K562 (cell line): ENCODE measurements around the gene RRAGD. TPM values are rescaled to one million over a fixed set of nuclear protein-coding genes. Genes with fewer than 3 reads are reported as not detected.

Source experiments
- ATF3 ChIP-seq, 2 experiments: fragments of 450-650 bp in 1 of 2; sonication (generic) in 1 of 2; formaldehyde crosslinking in 1 of 2; IDR thresholded peaks in 1 of 2; conservative IDR thresholded peaks in 1 of 2; 2 replicates each; pipeline versions ENCODE4 v1.6.1 to v1.8.1; 2016 to 2023; ENCODE audit warnings: mild to moderate bottlenecking in 2 of 2, moderate library complexity in 2 of 2, inconsistent platforms in 1 of 2, missing genetic modification reagents in 1 of 2
- FOXJ2 ChIP-seq: fragments of 200-800 bp; sonication (Bioruptor generic); IDR thresholded peaks from 2 replicates; pipeline ENCODE4 v1.6.1; 2016; ENCODE audit warnings: missing genetic modification characterization, missing compliant biosample characterization
- MTA2 ChIP-seq: fragments of 450-650 bp; IDR thresholded peaks from 2 replicates; pipeline ENCODE4 v1.6.1; 2016; ENCODE audit warnings: low read depth
- PCBP1 ChIP-seq: fragments of 200-400 bp; formaldehyde crosslinking; IDR thresholded peaks from 2 replicates; pipeline ENCODE4 v1.6.1; 2018; ENCODE audit warnings: mild to moderate bottlenecking, low read depth, low read length; ENCODE audit not compliant: poor library complexity, severe bottlenecking
- RBFOX2 ChIP-seq: fragments of 200-400 bp; formaldehyde crosslinking; IDR thresholded peaks from 2 replicates; pipeline ENCODE4 v1.6.1; 2017; ENCODE audit warnings: low read depth, mild to moderate bottlenecking, low read length, moderate library complexity
- SMARCC2 ChIP-seq: fragments of 450-650 bp; IDR thresholded peaks from 2 replicates; pipeline ENCODE4 v1.6.1; 2017; ENCODE audit warnings: antibody characterized with exemption, moderate library complexity, mild to moderate bottlenecking, low read depth
- TCF7L2 ChIP-seq: fragments of 150-350 bp; IDR thresholded peaks from 2 replicates; pipeline ENCODE4 v1.6.1; 2016; ENCODE audit warnings: low read depth, mild to moderate bottlenecking, low read length, moderate library complexity
- YY1 ChIP-seq, 3 experiments: IDR thresholded peaks; 2 replicates each; pipeline ENCODE4 v1.6.1; 2011; ENCODE audit warnings: low read length in 2 of 3, mild to moderate bottlenecking in 2 of 3, moderate library complexity in 2 of 3, borderline replicate concordance in 1 of 3, control low read depth in 1 of 3, low read depth in 1 of 3; ENCODE audit not compliant: insufficient read depth in 3 of 3, insufficient replicate concordance in 2 of 3, control insufficient read depth in 1 of 3, insufficient read length in 1 of 3; ENCODE audit errors: extremely low read depth in 1 of 3
- ZBTB40 ChIP-seq, 2 experiments: fragments of 450-650 bp in 1 of 2; sonication (generic) in 1 of 2; formaldehyde crosslinking in 1 of 2; IDR thresholded peaks; 2 replicates each; pipeline versions ENCODE4 v1.7.1 to v1.9.0; 2016 to 2022; ENCODE audit warnings: inconsistent platforms in 1 of 2, mild to moderate bottlenecking in 1 of 2, missing genetic modification reagents in 1 of 2
- ZBTB5 ChIP-seq: fragments of 450-650 bp; IDR thresholded peaks from 2 replicates; pipeline ENCODE4 v1.6.1; 2017; ENCODE audit warnings: antibody characterized with exemption
- ZNF3 ChIP-seq: fragments of 250-450 bp; sonication (Bioruptor Pico); IDR thresholded peaks from 2 replicates; pipeline ENCODE4 v1.5.0; 2021; ENCODE audit warnings: mild to moderate bottlenecking, moderate library complexity
- ZNF830 ChIP-seq: fragments of 250-450 bp; sonication (Bioruptor Pico); IDR thresholded peaks from 2 replicates; pipeline ENCODE4 v1.5.0; 2021; ENCODE audit warnings: mild to moderate bottlenecking
- polyA plus RNA-seq, 8 experiments: library from polyadenylated mRNA; depleted of rRNA in 4 of 8; stranded (reverse) in 5 of 8; unstranded in 3 of 8; fragments of >200 nt; fragmentation: Nextera tagmentation in 2 of 8; fragmentation: Illumina TruSeq in 1 of 8; extraction: Ambion mirVana in 2 of 8; extraction: Trizol in 1 of 8; gene quantifications; 2 replicates each; pipeline versions ENCODE4 v1.2.1 to v1.2.3, GENCODE V29; 2011 to 2014; ENCODE audit warnings: inconsistent platforms in 1 of 8, missing spikeins in 1 of 8
- total RNA-seq, 7 experiments: library from RNA; depleted of rRNA in 6 of 7; stranded (reverse); fragments of >200 nt in 6 of 7; fragmentation: Illumina TruSeq in 2 of 7; extraction: Trizol in 2 of 7; gene quantifications; 2 replicates each; pipeline versions ENCODE4 v1.2.1 to v1.2.3, GENCODE V29; 2011 to 2021; ENCODE audit warnings: low replicate concordance in 1 of 7

Gene RRAGD
- total and polyA plus RNA-seq, 9 of the 15 experiments (the other 6 are each of a cell fraction or from before 2014, with no cell fraction given), result 0.03 to 0.07 (median 0.04) TPM; not detected in 6

- TF ChIP-seq ZNF3 (no peak), ZBTB40 (IDR thresholded peaks at IDR 0.05) (no peak), ZBTB40 (CRISPR knock-in tag; IDR thresholded peaks at IDR 0.05) (peak; percentile 18; the same call in 1 of the 2 replicates), SMARCC2 (no peak), TCF7L2 (no peak), MTA2 (no peak), YY1 (IDR thresholded peaks at IDR 0.05; ENCODE audit: borderline replicate concordance in 1 of 3, control insufficient read depth in 1 of 3, extremely low read depth in 1 of 3, insufficient read depth in 3 of 3, insufficient read length in 1 of 3, insufficient replicate concordance in 2 of 3, low read depth in 1 of 3, low read length in 2 of 3) (peak in 2 of 3 experiments; percentile 81 to 89), ATF3 (IDR thresholded peaks at IDR 0.05) (peak; percentile 82), ATF3 (CRISPR knock-in tag; conservative IDR thresholded peaks at IDR 0.05) (peak; percentile 39; the same call in 1 of the 2 replicates), ZBTB5 (no peak), RBFOX2 (peak; percentile 97), ZNF830 (CRISPR knock-in tag) (peak; percentile 26; the same call in 1 of the 2 replicates), PCBP1 (peak; percentile 71), FOXJ2 (tag) (no peak)
Observed at GRCh38 chr6:89352278-89353117, 59.6 kb downstream of the RRAGD start, which contains the start of gene UBE2J1 (continued).
